ENCODE data around the gene NPIPB8.
A peak's percentile ranks its signal among the peaks of the same experiment; 100 is the strongest.

NPIPB8 gene

DNA sequence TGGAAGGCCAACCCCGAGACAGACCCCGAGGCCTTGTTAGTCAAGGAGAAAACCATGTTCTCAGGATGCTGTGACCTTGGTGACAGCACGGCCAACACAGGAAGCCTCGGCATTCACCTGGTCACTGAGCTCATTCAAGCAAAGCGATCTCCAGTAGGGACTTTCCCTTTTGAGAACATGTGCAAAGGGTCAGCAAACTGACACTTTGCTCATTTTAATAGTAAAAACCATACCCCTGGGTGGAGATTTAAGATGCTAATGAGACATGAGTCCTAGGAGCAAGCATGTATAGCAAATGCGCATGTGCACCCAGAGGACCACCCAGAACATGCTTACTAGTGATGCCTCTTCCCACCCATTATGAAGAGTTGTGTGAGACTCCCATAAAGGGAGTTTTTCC, 35.3 kb upstream of the NPIPB8 start:
- Histone ChIP-seq H2BK12ac (ENCODE audit: low read length) (no peak overlapping the region), H3K14ac (ENCODE audit: low read length) (no peak overlapping the region), H4K8ac (ENCODE audit: low read depth, low read length) (no peak overlapping the region), H2BK120ac (ENCODE audit: low read depth, low read length) (no peak overlapping the region), H3K9ac (ENCODE audit: low read depth, low read length, poor library complexity) (no peak overlapping the region), H3K4me1 (ENCODE audit: control insufficient read depth in 2 of 2, insufficient read depth in 1 of 2, low read depth in 1 of 2, low read length in 2 of 2) (peaks cover 6% of the 10 kb centered on the region in 2 donors), H3K4me3 (ENCODE audit: low read length in 2 of 2) (no peak overlapping the region), H3K27me3 (ENCODE audit: control insufficient read depth in 3 of 3, insufficient read depth in 3 of 3, low read depth in 1 of 3, low read length in 3 of 3) (no peaks in the 10 kb centered on the region), H3K23ac (ENCODE audit: low read depth, low read length, poor library complexity) (no peak overlapping the region), H3K79me1 (ENCODE audit: low read depth, low read length) (no peaks in the 10 kb centered on the region), H3K4ac (ENCODE audit: low read length) (no peak overlapping the region), H4K91ac (ENCODE audit: low read depth, low read length, poor library complexity) (no peak overlapping the region), H3K27ac (replicated peaks; ENCODE audit: low read length) (no peak overlapping the region), H2BK5ac (ENCODE audit: low read length) (no peak overlapping the region), H3K36me3 (replicated peaks in 1 of 2; ENCODE audit: control insufficient read depth in 2 of 2, insufficient read depth in 2 of 2, low read length in 2 of 2) (no peaks in the 10 kb centered on the region), H3K4me2 (ENCODE audit: insufficient read depth, low read length, poor library complexity, severe bottlenecking) (no peak overlapping the region), H2AK5ac (ENCODE audit: low read depth, low read length) (no peak overlapping the region), H3K9me3 (replicated peaks in 1 of 2; ENCODE audit: control insufficient read depth in 2 of 2, insufficient read depth in 1 of 2, low read depth in 1 of 2, low read length in 2 of 2) (no peaks in the 10 kb centered on the region), H3K18ac (ENCODE audit: low read length) (no peak overlapping the region), H2AFZ (ENCODE audit: low read length) (no peak overlapping the region), H2BK15ac (ENCODE audit: low read length) (no peak overlapping the region)
- WGBS, 2 donors (ENCODE audit: extremely low coverage in 2 of 2, insufficient read length in 2 of 2, insufficient replicate concordance in 1 of 2), result no CpG with 5 or more reads among the region's 6 CpGs
- DNase-seq (ENCODE audit: low spot score), result no peak

GRCh38 chr16:28603381-28604185, 34.3 kb upstream of the NPIPB8 start:
- peaks cover 0 to 3% of the 10 kb centered on the region in 2 donors for H3K4me1 ChIP-seq (ENCODE audit: control insufficient read depth in 2 of 2, insufficient read depth in 1 of 2, low read depth in 1 of 2, low read length in 2 of 2)
- no peak overlapping the region for H3K18ac ChIP-seq (ENCODE audit: low read length)
- no peak overlapping the region for H3K4me2 ChIP-seq (ENCODE audit: insufficient read depth, low read length, poor library complexity, severe bottlenecking)
- H4K8ac ChIP-seq (ENCODE audit: low read depth, low read length), result peak overlapping the region; percentile 65
- H2BK15ac ChIP-seq (ENCODE audit: low read length), result peak overlapping the region; percentile 55
- H2BK120ac ChIP-seq (ENCODE audit: low read depth, low read length), result no peak overlapping the region
- H2AFZ ChIP-seq (ENCODE audit: low read length), result peak overlapping the region; percentile 11
- H4K91ac ChIP-seq (ENCODE audit: low read depth, low read length, poor library complexity), result peak overlapping the region; percentile 39
- no peak overlapping the region for H2BK12ac ChIP-seq (ENCODE audit: low read length)
- peak overlapping the region; percentile 47 for H3K14ac ChIP-seq (ENCODE audit: low read length)
- no peak overlapping the region for H2BK5ac ChIP-seq (ENCODE audit: low read length)
- peak overlapping the region; percentile 86 for H2AK5ac ChIP-seq (ENCODE audit: low read depth, low read length)
- no peaks in the 10 kb centered on the region for H3K27me3 ChIP-seq (ENCODE audit: control insufficient read depth in 3 of 3, insufficient read depth in 3 of 3, low read depth in 1 of 3, low read length in 3 of 3)
- H3K27ac ChIP-seq (replicated peaks; ENCODE audit: low read length), result no peak overlapping the region
- peak overlapping the region; percentile 52 for H3K23ac ChIP-seq (ENCODE audit: low read depth, low read length, poor library complexity)
- H3K4me3 ChIP-seq (ENCODE audit: low read length in 2 of 2), result no peak overlapping the region
- no peak overlapping the region for H3K9ac ChIP-seq (ENCODE audit: low read depth, low read length, poor library complexity)
- no peaks in the 10 kb centered on the region for H3K79me1 ChIP-seq (ENCODE audit: low read depth, low read length)
- H3K36me3 ChIP-seq (replicated peaks in 1 of 2; ENCODE audit: control insufficient read depth in 2 of 2, insufficient read depth in 2 of 2, low read length in 2 of 2), result no peaks in the 10 kb centered on the region
- H3K9me3 ChIP-seq (replicated peaks in 1 of 2; ENCODE audit: control insufficient read depth in 2 of 2, insufficient read depth in 1 of 2, low read depth in 1 of 2, low read length in 2 of 2), result no peaks in the 10 kb centered on the region
- no peak for DNase-seq (ENCODE audit: low spot score)
- WGBS, 2 donors (ENCODE audit: extremely low coverage in 2 of 2, insufficient read length in 2 of 2, insufficient replicate concordance in 1 of 2), result no CpG with 5 or more reads among the region's 11 CpGs
- no peak overlapping the region for H3K4ac ChIP-seq (ENCODE audit: low read length)

- no peak overlapping the region for H2BK5ac ChIP-seq (ENCODE audit: low read length)
- no peak overlapping the region for H2BK120ac ChIP-seq (ENCODE audit: low read depth, low read length)
- no peak overlapping the region for H2AK5ac ChIP-seq (ENCODE audit: low read depth, low read length)
- no peak overlapping the region for H3K18ac ChIP-seq (ENCODE audit: low read length)
- H3K27me3 ChIP-seq (ENCODE audit: control insufficient read depth in 3 of 3, insufficient read depth in 3 of 3, low read depth in 1 of 3, low read length in 3 of 3), result no peaks in the 10 kb centered on the region
- H2BK15ac ChIP-seq (ENCODE audit: low read length), result peak overlapping the region; percentile 55
- H3K9me3 ChIP-seq (replicated peaks in 1 of 2; ENCODE audit: control insufficient read depth in 2 of 2, insufficient read depth in 1 of 2, low read depth in 1 of 2, low read length in 2 of 2), result no peaks in the 10 kb centered on the region
- H3K79me1 ChIP-seq (ENCODE audit: low read depth, low read length), result no peaks in the 10 kb centered on the region
- H3K14ac ChIP-seq (ENCODE audit: low read length), result no peak overlapping the region
- H3K4ac ChIP-seq (ENCODE audit: low read length), result no peak overlapping the region
- no peak overlapping the region for H4K91ac ChIP-seq (ENCODE audit: low read depth, low read length, poor library complexity)
- peak overlapping the region; percentile 11 for H2AFZ ChIP-seq (ENCODE audit: low read length)
- H3K27ac ChIP-seq (replicated peaks; ENCODE audit: low read length), result no peak overlapping the region
- no peak overlapping the region for H3K9ac ChIP-seq (ENCODE audit: low read depth, low read length, poor library complexity)
- H2BK12ac ChIP-seq (ENCODE audit: low read length), result no peak overlapping the region
- DNase-seq (ENCODE audit: low spot score), result no peak
- no peak overlapping the region for H3K4me2 ChIP-seq (ENCODE audit: insufficient read depth, low read length, poor library complexity, severe bottlenecking)
- peaks cover 0 to 3% of the 10 kb centered on the region in 2 donors for H3K4me1 ChIP-seq (ENCODE audit: control insufficient read depth in 2 of 2, insufficient read depth in 1 of 2, low read depth in 1 of 2, low read length in 2 of 2)
- WGBS, 2 donors (ENCODE audit: extremely low coverage in 2 of 2, insufficient read length in 2 of 2, insufficient replicate concordance in 1 of 2), result no CpG with 5 or more reads among the region's 8 CpGs
- H3K36me3 ChIP-seq (replicated peaks in 1 of 2; ENCODE audit: control insufficient read depth in 2 of 2, insufficient read depth in 2 of 2, low read length in 2 of 2), result no peaks in the 10 kb centered on the region
- no peak overlapping the region for H3K23ac ChIP-seq (ENCODE audit: low read depth, low read length, poor library complexity)
- no peak overlapping the region for H4K8ac ChIP-seq (ENCODE audit: low read depth, low read length)
- no peak overlapping the region for H3K4me3 ChIP-seq (ENCODE audit: low read length in 2 of 2)
Measured at GRCh38 chr16:28604186-28604565, 33.7 kb upstream of the NPIPB8 start.

DNA sequence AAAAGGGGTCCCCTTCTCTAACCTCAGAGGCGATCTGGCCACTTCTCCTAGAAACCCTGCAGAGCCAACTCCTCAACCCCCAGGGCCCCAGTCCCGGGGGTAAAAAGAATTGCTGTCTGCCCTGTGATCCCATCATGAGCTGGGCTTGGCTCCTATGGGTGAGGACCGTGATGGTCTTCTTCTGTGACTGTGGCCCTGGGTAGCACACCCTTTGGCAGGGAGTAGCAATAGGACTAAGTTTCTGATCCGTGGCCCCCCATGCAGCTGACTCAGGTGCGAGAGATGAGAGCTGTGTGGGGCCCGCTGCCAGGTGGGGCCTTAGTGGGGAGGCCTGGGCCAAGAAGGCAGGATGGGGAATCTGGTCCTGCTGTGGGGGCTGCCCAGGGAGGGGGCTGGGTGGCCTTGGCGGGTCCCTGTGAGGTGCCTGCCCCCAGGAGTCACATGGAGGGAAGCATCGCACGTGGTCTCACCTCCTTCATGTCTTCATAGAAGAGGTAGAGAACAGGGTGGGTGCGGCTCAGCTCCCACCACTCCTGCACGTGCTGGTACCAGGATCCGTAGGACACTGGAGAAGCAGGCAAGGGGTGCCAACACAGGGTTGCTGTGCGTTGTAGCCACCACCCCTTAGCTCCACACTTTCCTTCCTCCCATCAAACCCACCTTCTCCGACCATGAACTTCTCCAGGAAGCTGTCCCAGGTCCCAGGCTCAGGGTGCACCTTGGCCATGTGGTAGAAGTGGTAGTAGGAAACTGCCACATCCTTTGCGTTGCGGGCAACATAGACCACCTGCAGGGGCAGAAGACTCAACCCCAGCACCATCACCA, 31.4 kb upstream of the NPIPB8 start:
- H3K14ac ChIP-seq (ENCODE audit: low read length), result no peak overlapping the region
- H3K27me3 ChIP-seq (ENCODE audit: control insufficient read depth in 3 of 3, insufficient read depth in 3 of 3, low read depth in 1 of 3, low read length in 3 of 3), result no peaks in the 10 kb centered on the region
- H4K91ac ChIP-seq (ENCODE audit: low read depth, low read length, poor library complexity), result no peak overlapping the region
- no peak overlapping the region for H2BK5ac ChIP-seq (ENCODE audit: low read length)
- no peak overlapping the region for H4K8ac ChIP-seq (ENCODE audit: low read depth, low read length)
- H2AK5ac ChIP-seq (ENCODE audit: low read depth, low read length), result no peak overlapping the region
- H3K4ac ChIP-seq (ENCODE audit: low read length), result no peak overlapping the region
- no peak overlapping the region for H3K4me2 ChIP-seq (ENCODE audit: insufficient read depth, low read length, poor library complexity, severe bottlenecking)
- H3K9ac ChIP-seq (ENCODE audit: low read depth, low read length, poor library complexity), result no peak overlapping the region
- no peak overlapping the region for H2BK15ac ChIP-seq (ENCODE audit: low read length)
- H3K79me1 ChIP-seq (ENCODE audit: low read depth, low read length), result no peaks in the 10 kb centered on the region
- no peak for DNase-seq (ENCODE audit: low spot score)
- peaks cover 0 to 10% of the 10 kb centered on the region in 2 donors for H3K4me1 ChIP-seq (ENCODE audit: control insufficient read depth in 2 of 2, insufficient read depth in 1 of 2, low read depth in 1 of 2, low read length in 2 of 2)
- H3K18ac ChIP-seq (ENCODE audit: low read length), result no peak overlapping the region
- H2BK12ac ChIP-seq (ENCODE audit: low read length), result no peak overlapping the region
- no peak overlapping the region for H2BK120ac ChIP-seq (ENCODE audit: low read depth, low read length)
- H3K23ac ChIP-seq (ENCODE audit: low read depth, low read length, poor library complexity), result no peak overlapping the region
- H3K27ac ChIP-seq (replicated peaks; ENCODE audit: low read length), result no peak overlapping the region
- H3K4me3 ChIP-seq (ENCODE audit: low read length in 2 of 2), result no peak overlapping the region
- WGBS, 2 donors (ENCODE audit: extremely low coverage in 2 of 2, insufficient read length in 2 of 2, insufficient replicate concordance in 1 of 2), result no CpG with 5 or more reads among the region's 16 CpGs
- H3K9me3 ChIP-seq (replicated peaks in 1 of 2; ENCODE audit: control insufficient read depth in 2 of 2, insufficient read depth in 1 of 2, low read depth in 1 of 2, low read length in 2 of 2), result no peaks in the 10 kb centered on the region
- no peaks in the 10 kb centered on the region for H3K36me3 ChIP-seq (replicated peaks in 1 of 2; ENCODE audit: control insufficient read depth in 2 of 2, insufficient read depth in 2 of 2, low read length in 2 of 2)
- H2AFZ ChIP-seq (ENCODE audit: low read length), result no peak overlapping the region
